ENCODE measurements around the gene FAM187B.
"Not testable (repeated sequence)": the region's sequence is repeated elsewhere in the genome, so short reads cannot be mapped to it uniquely, and the experiment has no call there.

The FAM187B gene

DNA sequence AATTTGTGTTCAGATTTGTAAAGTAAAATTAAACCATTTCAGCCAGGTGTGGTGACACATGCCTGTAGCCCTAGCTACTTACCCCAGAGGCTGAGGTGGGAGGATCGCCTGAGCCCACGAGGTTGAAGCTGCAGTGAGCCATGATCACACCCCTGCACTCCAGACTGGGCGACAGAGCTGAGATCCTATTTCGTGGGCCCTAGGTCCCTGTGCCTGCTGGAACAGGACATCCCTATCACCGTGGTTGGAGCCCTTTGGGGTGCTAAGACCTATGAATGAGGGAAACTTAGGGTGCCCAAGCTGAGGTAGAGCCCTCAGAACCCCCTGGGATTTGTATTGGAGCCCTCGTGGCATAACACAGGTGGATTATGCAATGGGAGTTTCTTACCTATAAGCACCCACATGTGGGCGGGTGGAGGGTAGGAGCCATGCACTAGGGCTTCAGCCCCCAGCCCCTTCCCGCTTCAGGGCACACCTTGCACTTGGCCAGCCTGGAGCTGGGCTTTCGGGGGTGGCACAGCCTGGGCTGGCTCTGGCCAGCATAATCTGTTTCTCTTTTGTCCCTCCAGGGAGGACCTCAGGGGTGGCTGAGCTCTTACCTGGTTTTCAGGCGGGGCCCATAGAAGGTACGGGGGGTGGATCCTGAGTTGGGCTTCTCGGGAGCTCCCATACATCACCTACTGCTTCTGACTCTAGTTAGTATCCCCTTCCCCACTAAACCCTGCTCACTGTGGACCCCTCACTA, 33.0 kb upstream of the FAM187B start:
- DNase-seq, result no peak

DNA sequence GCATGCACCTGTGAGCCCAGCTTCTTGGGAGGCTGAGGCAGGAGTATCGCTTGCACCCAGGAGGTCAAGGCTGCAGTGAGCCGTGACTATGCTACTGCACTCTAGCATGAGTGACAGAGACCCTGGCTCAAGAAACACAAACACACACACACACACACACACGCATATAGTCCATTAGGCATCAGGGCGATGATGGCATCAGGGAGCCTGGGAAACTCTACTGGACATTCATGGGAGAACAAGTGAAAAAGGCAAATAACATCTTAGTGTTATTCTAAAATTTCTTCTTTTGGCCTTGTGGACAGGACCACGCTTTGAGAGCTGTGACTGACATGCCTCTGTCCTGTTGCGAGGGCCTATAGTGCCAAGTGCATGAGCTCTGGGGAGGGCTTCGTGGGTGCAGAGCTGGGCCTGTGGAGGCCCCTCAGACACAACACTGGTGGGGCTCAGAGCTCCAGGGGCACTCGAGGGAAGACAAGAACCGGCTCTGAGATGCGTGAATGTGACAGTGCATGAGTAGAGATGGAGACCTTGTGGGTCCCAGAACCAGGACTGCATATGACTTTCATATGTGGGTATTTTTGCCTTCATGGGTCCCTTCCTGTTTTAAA, 32.3 kb upstream of the FAM187B start:
- no peak for DNase-seq

DNA sequence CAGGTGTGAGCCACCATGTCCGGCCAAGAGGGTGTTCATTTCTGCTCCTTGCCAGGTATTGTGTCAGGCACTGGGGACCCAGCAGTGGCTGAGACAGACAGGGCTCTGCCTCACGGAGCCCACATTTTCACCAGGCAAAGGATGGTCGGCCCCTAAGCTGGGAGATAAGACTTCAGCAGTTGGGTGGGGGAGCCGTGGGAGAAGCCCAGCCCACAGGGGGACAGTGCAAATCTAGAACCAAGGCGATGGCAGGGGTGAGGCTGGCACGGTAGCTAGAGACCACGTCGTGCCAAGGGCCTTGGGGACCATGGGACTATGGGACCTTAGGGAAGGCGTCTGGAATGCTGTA, 28.5 kb upstream of the FAM187B start:
- no peak for DNase-seq

DNA sequence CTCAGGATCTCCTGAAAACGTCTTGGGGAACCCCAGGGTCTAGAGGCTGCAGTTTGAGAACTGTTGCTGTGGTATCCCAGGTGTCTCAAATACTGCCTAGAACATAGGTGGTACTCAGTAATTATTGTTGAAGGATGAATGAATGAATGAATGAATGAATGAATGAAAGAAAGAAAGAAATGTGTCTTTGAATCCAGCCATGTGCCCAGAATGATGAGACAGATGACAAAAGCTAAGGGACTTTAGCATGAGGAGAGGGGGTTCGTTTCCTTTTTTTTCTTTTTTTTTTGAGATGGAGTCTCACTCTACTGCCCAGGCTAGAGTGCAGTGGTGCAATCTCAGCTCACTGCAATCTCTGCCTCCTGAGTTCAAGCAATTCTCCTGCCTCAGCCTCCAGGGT, 28.0 kb upstream of the FAM187B start:
- no peak for DNase-seq

DNA sequence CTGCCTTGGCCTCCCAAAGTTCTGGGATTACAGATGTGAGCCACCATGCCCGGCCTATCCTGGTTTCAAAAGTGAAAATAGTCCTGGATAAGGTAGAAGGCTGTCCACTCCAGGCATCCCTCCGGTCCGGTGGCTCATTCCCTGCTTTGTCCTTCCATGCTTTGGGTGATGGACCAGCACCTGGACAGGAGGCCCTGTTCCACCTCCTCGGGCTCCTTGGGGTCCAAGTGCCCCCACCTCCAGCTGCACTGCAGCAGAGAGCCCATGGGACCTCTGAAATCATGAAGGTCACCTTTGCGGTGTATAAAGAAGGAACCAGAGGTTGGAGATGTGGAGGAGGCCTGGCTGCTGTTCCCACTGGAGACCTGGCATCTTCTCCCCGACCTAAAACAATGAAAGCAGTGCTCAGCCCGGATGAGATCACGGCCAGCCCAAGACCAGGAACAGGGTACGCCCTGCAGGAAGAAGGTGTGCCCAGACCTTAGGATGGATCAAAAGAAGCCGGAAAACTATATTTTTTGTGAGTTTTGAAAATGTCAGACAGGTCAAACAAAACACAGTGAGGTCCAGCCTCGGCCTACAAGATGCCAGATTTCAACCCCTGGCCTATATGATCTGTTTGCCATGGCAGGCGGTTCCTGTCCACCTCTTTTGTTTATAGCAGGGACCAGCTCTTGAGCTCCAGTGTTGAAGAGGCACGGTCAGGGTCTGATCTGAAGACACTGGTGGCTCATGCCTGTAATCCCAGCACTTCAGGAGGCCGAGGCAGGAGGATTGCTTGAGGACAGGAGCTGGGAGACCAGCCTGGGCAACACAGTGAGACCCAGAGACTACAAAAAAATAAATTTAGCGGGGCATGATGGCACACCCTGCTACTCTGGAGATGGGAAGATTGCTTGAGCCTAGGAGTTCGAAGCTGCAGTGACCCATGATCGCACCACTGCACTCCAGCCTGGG, 26.1 kb upstream of the FAM187B start:
- DNase-seq, result no peak

DNA sequence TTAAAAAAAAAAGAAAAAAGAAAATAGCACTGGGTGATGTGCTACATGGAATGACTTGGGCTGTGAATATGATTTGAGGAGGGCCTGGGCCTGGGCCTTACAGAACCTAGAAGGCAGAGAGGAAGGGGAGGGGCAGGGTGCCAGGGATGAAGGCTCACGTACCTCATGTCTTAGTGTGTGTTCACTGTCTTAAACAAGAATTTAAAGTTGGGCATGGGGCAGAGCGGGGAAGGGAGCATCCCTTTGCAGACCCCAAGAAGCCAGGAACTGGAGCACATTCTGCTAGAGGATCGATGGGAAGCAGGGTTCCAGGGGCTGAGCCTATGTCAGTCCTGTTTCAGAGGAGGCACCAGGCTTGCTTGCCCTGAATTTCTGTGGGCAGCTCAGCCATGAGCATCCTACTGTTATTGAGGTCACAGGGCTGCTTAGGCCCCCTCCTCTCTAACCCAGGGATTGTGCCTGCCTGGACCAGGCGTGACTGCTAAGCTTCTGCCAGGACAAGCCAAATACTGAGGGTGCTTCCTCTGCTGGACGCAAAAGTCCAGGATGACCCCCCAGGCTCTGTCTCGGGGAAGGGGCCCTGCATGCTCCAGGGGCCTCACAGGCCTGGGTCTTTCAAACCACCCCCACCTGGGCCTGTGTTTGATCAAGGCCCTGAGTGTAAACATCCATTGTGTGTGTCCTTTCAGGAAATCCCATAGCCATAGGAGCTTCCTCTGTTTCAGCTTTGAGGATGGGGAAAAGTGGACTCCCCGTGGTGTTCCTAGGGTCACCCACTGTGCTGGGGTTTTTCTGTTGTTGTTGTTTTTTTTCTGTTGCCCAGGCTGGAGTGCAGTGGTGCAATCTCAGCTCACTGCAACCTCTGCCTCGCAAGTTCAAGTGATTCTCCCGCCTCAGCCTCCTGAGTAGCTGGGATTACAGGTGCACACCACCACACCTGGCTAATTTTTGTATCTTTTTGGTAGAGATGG, 25.1 kb upstream of the FAM187B start:
- DNase-seq, result no peak

DNA sequence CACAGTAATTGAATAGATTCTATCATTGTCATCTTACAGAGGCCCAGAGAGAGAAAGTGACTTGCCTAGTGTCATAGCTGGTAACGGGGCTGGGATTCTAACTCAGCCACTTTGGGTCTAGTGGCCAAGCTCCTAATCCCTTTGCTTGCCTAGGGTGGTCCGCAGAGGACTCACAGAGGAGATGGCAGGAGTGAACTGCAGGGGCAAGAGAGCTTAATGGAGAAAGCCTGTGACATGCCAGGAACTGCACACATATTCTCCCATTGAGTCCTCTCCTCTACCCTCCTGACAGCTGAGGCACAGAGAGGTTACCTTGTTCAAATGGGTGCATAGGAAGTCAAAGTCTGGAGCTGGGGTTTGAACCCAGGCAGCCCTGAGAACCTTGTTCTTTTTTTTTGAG, 22.9 kb upstream of the FAM187B start:
- no peak for DNase-seq

DNA sequence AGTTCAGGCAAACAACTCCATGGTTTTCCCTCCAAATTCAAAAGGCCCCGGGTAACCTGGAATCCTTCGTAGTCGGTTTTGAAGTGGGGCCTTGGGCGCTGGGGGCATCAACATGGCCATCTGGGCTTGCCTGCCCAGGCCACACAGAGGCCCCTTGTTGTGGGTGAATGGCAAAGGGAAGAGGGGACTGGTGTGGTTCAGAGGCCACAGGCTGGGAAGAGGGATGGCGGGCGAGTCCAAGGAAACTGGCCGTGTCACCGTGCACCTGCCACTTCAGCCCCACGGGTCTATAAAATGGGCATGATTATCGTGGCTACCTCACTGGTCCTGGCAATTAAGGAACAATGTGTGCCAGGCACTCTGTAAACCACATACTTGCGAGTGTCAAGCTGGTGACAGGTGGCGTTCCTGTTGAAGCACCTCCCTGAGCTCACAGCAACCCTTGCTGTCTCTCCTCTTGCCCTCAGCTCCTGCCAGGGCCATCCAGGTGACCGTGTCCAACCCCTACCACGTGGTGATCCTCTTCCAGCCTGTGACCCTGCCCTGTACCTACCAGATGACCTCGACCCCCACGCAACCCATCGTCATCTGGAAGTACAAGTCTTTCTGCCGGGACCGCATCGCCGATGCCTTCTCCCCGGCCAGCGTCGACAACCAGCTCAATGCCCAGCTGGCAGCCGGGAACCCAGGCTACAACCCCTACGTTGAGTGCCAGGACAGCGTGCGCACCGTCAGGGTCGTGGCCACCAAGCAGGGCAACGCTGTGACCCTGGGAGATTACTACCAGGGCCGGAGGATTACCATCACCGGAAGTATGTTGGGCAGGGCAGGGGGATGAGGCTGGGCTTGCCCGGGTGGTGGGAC, 21.5 kb upstream of the FAM187B start:
- no peak for DNase-seq

DNA sequence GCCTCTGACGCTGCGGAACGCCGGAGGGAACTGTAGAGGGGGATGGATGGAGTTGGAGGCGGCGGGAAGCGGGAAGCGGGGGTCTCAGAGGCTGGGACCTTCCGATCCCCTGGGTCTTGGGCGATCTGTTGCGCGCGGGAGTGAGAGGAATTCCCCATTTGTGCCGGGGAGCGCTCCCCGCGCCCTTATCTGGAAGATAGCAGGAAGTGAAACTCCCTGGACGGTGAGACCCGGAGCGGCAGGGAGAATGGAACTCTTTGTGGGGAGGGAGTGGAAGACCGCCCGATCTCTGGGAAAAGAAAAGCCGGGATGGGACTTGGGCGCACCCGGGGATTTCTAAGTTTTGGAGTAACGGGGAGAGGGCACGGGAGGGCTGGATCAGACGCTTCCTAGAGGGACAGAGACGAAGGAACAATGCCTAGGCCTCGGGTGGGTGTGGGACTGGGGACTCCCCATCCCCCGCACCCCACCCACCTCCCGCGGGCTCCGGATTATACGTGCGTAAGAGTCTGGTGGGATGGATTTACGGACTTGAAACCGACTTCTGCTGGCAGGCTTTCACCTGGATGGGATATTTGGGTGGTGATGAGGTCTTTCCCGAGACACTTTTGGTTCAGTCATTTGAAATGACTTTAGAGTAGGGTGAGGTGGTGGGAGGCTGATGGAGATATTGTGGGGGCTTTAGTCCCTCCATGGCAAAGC, 20.8 kb upstream of the FAM187B start:
- DNase-seq, result no peak

DNA sequence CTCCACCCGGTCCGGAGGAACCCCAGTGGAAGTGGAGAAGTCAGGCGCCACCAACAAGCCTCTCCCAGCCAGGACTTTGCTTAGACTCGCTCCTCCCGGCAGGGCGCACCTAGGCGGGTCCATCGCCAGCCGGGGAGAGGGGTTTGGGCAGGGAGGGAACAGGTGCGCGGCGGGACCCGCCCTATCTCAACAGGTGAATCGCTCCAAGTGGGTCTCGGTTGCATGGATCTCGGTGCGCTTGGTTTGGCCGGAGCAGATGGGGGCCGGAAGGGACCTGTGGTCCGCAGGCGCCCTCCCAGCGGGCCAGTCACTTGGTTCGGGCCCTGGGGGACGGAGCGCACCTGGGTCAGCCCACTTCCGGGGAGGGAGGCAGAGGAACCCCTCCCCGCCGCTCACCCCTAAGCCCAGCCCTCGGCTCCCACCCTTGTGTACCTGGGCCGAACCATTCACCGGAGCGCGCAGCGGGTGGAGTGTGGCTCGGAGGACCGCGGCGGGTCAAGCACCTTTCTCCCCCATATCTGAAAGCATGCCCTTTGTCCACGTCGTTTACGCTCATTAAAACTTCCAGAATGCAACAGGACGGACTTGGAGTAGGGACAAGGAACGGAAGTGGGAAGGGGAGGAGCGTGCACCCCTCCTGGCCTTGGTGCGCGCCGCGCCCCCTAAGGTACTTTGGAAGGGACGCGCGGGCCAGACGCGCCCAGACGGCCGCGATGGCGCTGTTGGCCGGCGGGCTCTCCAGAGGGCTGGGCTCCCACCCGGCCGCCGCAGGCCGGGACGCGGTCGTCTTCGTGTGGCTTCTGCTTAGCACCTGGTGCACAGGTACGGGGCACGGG, 20.0 kb upstream of the FAM187B start, which contains the start of gene LSR:
Gene LSR, plus strand, starts transcription at position 693 of the 836 bp plus-strand sequence. Its CDS starts 21 bp downstream, at position 714.
- DNase-seq, result peak; percentile 83 to 84

DNA sequence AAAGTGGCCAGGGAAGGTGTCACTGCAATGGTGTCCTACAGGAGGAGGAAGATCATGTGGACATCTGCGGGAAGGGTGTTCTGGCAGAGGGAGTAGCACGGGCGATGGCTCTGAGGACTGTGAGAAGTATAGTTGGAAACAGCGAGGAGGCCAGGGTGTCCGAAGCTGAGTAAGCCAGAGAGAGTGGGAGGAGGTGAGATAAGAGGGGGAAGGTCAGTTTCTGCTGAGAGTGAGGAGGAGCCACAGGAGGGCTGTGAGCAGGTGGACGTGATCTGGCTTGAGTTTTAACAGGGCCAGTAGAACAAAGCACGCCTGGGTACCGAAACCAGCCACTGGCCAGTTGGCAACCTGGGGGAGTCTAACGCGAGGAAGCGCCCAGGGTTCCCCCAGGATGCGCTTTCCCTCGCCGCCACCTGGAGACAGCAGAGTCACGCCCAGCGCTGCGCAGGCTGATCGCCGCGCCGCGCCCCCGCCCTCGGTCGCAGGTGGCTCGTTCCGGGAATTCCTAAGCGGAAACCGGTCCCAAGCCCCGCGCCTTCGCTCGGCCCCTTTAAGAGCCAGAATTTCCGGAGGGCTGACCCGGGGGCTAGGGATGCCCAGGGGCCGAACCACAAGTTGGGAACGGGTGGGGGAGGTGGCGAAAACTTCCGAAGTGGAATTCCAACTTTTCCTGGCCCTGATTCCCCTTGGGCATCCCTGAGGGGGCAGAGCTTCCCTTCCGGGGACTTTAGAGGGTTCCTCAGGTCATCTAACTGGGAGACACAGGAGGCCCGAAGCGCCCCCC, 19.2 kb upstream of the FAM187B start:
- DNase-seq, result peak; percentile 65 to 70

DNA sequence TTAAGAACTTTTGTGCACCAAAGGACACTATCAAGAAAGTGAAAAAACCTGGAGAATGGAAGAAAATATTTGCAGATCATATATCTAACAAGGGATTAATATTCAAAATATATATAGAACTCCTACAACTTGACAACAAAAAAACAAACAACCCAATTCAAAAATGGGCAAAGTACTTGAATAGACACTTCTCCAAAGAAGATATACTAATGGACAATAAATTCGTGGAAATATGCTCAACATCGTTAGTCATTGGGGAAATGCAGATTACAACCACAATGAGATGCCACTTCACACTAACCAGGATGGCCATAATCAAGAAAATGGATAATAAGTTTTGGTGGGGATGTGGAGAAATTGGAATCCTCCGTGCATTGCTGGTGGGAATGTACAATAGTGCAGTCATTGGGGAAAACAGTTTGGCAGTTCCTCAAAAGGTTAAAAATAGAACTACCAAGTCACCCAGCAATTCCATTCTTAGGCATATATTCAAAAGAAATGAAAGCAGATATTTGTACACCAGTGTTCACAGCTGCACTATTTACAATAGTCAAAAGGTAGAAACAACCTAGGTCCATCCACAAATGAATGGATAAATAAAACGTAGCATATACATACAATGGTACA, 18.0 kb upstream of the FAM187B start:
- no peak for DNase-seq

DNA sequence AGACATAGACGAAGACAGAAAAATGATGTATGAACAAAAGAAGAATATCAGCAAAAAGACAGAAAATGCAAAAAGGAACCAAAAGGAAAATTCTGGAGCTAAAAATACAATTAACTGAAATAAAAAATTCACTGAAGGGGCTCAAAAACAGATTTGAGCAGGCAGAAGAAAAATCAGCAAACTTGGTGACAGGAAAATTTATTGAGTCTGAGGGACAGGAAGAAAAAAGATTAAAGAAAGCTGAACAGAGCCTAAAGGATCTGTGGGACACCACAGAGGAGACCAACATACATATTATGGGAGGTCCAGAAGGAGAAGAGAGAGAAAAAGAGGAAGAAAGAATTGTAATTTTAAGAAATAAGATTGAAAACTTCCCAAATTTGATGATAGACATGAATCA, 12.9 kb upstream of the FAM187B start:
- DNase-seq, result no peak

DNA sequence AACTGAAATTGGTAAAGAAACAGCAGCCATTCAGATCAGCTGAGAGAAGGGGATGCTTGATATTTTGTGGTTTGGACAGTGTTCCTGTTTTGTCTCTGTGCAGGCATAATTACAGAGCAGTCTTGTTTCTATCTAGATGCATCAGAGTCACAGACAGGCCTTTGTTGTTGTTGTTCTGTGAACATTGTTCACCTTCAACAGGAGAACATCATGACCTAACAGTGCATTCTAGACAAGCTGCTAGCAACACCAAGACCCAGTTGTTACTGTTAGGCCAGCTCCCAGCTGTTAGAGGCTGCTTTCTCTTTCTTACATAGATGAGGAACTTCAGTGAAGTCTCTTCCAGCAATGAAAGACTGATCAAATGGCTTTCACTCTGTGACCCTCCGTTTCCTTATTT, 11.8 kb upstream of the FAM187B start:
- peak; percentile 35 to 53 for DNase-seq

DNA sequence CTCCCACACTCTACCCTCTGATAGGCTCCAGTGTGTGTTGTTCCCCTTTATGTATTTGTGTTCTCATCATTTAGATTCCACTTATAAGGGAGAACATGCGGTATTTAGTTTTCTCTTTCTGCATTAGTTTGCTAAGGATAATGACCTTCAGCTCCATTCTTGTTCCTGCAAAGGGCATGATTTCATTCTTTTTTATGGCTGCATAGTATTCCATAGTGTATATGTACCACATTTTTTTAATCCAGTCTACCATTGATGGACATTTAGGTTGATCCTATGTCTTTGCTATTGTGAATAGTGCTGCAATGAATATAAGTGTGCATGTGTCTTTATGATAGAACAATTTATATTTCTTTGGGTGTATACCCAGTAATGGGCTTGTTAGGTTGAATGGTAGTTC, 11.1 kb upstream of the FAM187B start:
- DNase-seq, result not testable (repeated sequence)

DNA sequence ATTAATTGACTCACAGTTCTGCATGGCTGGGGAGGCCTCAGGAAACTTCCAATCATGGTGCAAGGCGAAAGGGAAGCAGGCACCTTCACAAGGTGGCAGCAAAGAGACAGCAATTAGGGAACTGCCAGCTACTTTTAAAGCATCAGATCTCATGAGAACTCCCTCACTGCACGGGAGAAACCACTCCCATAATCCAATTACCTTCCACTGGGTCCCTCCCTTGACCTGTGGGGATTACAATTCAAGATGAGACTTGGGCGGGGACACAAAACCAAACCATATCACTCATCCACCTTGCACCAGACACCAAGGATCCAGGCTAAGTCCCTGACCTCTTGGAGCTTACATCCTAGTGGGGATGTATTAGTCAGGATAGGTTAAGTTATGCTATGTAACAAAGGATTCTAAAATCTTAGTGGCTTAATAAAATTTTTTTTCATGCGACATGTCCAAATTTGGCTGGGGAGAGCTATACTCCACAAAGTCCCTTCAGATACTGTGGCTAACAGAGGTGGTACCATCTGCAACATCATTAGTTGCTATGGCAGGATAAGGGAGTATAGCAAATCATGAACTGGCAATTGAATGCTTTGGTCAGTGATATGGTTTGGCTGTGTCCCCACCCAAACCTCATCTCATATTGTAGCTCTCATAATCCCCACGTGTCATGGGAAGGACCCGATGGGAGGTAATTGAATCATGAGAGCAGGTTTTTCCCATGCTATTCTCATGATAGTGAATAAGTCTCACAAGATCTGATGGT, 8.3 kb upstream of the FAM187B start:
- peak; percentile 30 to 48 for DNase-seq

DNA sequence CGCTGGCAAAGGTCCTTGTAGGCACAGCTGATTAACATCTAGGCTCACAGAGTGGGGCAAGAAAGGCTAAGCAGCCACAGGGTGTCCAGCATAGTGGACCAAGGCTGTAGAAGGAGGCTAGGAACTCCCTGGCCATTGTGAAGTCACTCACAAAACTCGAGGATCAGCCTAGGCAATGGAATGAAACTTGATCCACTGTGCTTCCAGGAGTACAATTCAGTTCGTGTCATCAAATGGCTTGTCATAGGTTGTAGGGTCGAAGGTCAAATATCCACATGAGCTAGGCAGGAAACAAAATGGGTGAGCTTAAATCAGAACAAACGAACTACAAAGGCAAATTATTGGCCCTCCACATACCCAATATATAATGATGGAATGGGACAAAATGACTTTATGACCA, 4.4 kb upstream of the FAM187B start:
- DNase-seq, result no peak

Data from CD4-positive, alpha-beta T cell treated with Interleukin-1 beta for 1 hour (primary cell).